Pancreas (tissue), 10 donors: ENCODE measurements around the gene UBE3B. TPM values are rescaled to one million over a fixed set of nuclear protein-coding genes. Genes with fewer than 3 reads are reported as not detected.
"Not testable (repeated sequence)": the region's sequence is repeated elsewhere in the genome, so short reads cannot be mapped to it uniquely, and the experiment has no call there.

Experiments used
- ATAC-seq, 4 donors: fragments of 200-7000 bp; cut with Tn5 transposase; one replicate each; pipeline versions ENCODE4 v1.8.0 to v1.9.1; 2020; ENCODE audit warnings: mild to moderate bottlenecking in 4 of 4, moderate library complexity in 4 of 4
- DNase-seq, 6 donors: peaks; one replicate each; pipeline ENCODE4 v3.0.0-alpha.2; 2020
- FAIRE-seq: peaks from 2 replicates; lab custom pipeline; 2012; peaks lifted over from hg19 to GRCh38; lab: Jason Lieb, UNC
- H3K27ac ChIP-seq, 4 donors: fragments of 200-600 bp; sonication (generic); 1 replicate in 3 of 4; 2 replicates in 1 of 4; pipeline versions ENCODE4 v1.5.0 to v1.8.0; 2020
- H3K27me3 ChIP-seq, 4 donors: fragments of 200-600 bp; one replicate each; pipeline ENCODE4 v1.8.0; 2021
- H3K36me3 ChIP-seq, 3 donors: fragments of 200-600 bp; sonication (generic) in 1 of 3; one replicate each; pipeline versions ENCODE4 v1.5.0 to v1.8.0; 2020 to 2021
- H3K4me1 ChIP-seq, 3 donors: fragments of 200-600 bp; one replicate each; pipeline ENCODE4 v1.8.0; 2021
- H3K4me3 ChIP-seq, 4 donors: fragments of 200-600 bp; sonication (generic) in 2 of 4; one replicate each; pipeline versions ENCODE4 v1.5.0 to v1.8.0; 2020 to 2021
- H3K9me3 ChIP-seq, 4 donors: fragments of 200-600 bp; one replicate each; pipeline ENCODE4 v1.8.0; 2021
- CTCF ChIP-seq, 4 donors: fragments of 200-600 bp; sonication (generic) in 3 of 4; IDR thresholded peaks; one replicate each; pipeline versions ENCODE4 v1.5.0 to v1.8.0; 2021; ENCODE audit warnings: antibody characterized with exemption in 4 of 4
- WGBS, 2 donors: extraction: QIAGEN DNeasy Blood & Tissue Kit; methylation state at CpG; one replicate each; pipeline ENCODE4 v1.1.7; 2013; 5-methylcytosine and 5-hydroxymethylcytosine counted together
- intact Hi-C, 3 donors: fragments of 100-400 bp; cut with DNase I; formaldehyde crosslinking; loops; one replicate each; pipeline versions ENCODE4 v1.11.1 to v1.14.2; 2022
- polyA plus RNA-seq, 2 donors: library from polyadenylated mRNA; stranded (reverse); fragments of 200-250 nt; gene quantifications; one replicate each; pipeline ENCODE4 v1.2.3, GENCODE V29; 2013
- total RNA-seq, 6 donors: library from RNA; stranded (reverse); fragmentation: NEBNext Ultra II Directional in 4 of 6; extraction: Animal tissue kit (Norgen Biotek cat#: 25700) in 4 of 6; gene quantifications; one replicate each; pipeline versions ENCODE4 v1.2.1 to v1.2.4, GENCODE V29; 2021 to 2023
- donor health status: healthy with polysubstance abuse.
- donor health status: DM: no; HTN: no; CAD: no; lungs with moderate emphysema.
- donor health status: DM: no; HTN: no; CAD: no.
- donor health status: control.
- donor health status: control.
- donor health status: Bipolar disorder and iron deficiency.
- donor health status: DM: yes; HTN: yes; CAD: no.
- donor health status: DM: no; HTN: no; CAD: no.
- donor health status: DM: no; HTN: no; CAD: no.
- donor health status: DM: yes; HTN: yes; CAD: no.

UBE3B gene
- total RNA-seq (10 to 100 TPM; 10.9 to 25.6 (median 15.1) TPM), polyA plus RNA-seq (10 to 100 TPM in 1 of 2 donors, 1 to 10 TPM in 1; 9.8 to 12.6 TPM)

GRCh38 chr12:109477185-109477962, at the start of gene UBE3B, which contains the start of gene KCTD10:
Gene UBE3B, plus strand, starts transcription at chr12:109477634. Its CDS starts 5,918 bp downstream, at chr12:109483552.
Gene KCTD10, minus strand, starts transcription at chr12:109477300. Its CDS starts 38 bp downstream, at chr12:109477262.
- Histone ChIP-seq H3K36me3 (peaks cover 0 to 5% (median 0%) of the 10 kb centered on the region in 3 donors), H3K4me1 (peaks cover 0 to 16% (median 7%) of the 10 kb centered on the region in 3 donors), H3K27ac (peak within 1 kb of the TSS; percentile 87 to 95 (median 92)), H3K4me3 (peak within 1 kb of the TSS; percentile 78 to 100 (median 88)), H3K9me3 (no peaks in the 10 kb centered on the region), H3K27me3 (no peaks in the 10 kb centered on the region)
- TF ChIP-seq CTCF (IDR thresholded peaks at IDR 0.05), result no peak
- 0 to 1% methylated on average over 54 of the region's 54 CpGs for WGBS, 2 donors
- DNase-seq (peak; percentile 80 to 94 (median 85)), FAIRE-seq (no peak), ATAC-seq (peak; percentile 99)
- intact Hi-C loops, result no loop called here

GRCh38 chr12:109428037-109428629, 49.3 kb upstream of the UBE3B start:
- peak; percentile 94 to 98 (median 96) for TF ChIP-seq CTCF (IDR thresholded peaks at IDR 0.05)
- intact Hi-C loops, result no loop called here
- peak; percentile 88 to 97 (median 94) for ATAC-seq
- Histone ChIP-seq H3K4me1 (no peaks in the 10 kb centered on the region), H3K4me3 (no peak overlapping the region), H3K9me3 (no peaks in the 10 kb centered on the region), H3K27ac (no peak overlapping the region), H3K36me3 (no peaks in the 10 kb centered on the region), H3K27me3 (no peaks in the 10 kb centered on the region)
- peak; percentile 54 to 91 (median 80) for DNase-seq
- no peak for FAIRE-seq
- 19 to 22% methylated on average over 8 of the region's 8 CpGs for WGBS, 2 donors

- 87% methylated on average over 3 of the region's 3 CpGs for WGBS, 2 donors
These were observed 48.6 kb upstream of the UBE3B start for GRCh38 chr12:109428804-109429203.

GRCh38 chr12:109430244-109430643, 47.2 kb upstream of the UBE3B start:
- intact Hi-C loops, result loop anchor here in 1 of 3 donors (10.0 kb wide), 1 partner anchor 345 kb away; no protein-coding TSS in a partner anchor
- no peaks in the 10 kb centered on the region for H3K36me3 ChIP-seq
- no peak for TF ChIP-seq CTCF (IDR thresholded peaks at IDR 0.05)
- H3K4me1 ChIP-seq, result no peaks in the 10 kb centered on the region
- FAIRE-seq (no peak), DNase-seq (no peak), ATAC-seq (no peak)
- no peak overlapping the region for H3K4me3 ChIP-seq
- no peak overlapping the region for H3K27ac ChIP-seq
- H3K9me3 ChIP-seq, result no peaks in the 10 kb centered on the region
- H3K27me3 ChIP-seq, result no peaks in the 10 kb centered on the region
- WGBS, 2 donors, result 78 to 85% methylated on average over 6 of the region's 6 CpGs

More at GRCh38 chr12:109428804-109429203, 48.6 kb upstream of the UBE3B start:
- H3K36me3 ChIP-seq, ATAC-seq, DNase-seq, H3K4me1 ChIP-seq, intact Hi-C loops, H3K27me3 ChIP-seq, H3K4me3 ChIP-seq, FAIRE-seq, H3K27ac ChIP-seq, H3K9me3 ChIP-seq: not testable (repeated sequence)

- no peak for FAIRE-seq
- intact Hi-C loops, result loop anchor here in 1 of 3 donors (10.0 kb wide), 1 partner anchor 342 kb away; no protein-coding TSS in a partner anchor
- H3K9me3 ChIP-seq, result no peaks in the 10 kb centered on the region
- H3K36me3 ChIP-seq, result no peaks in the 10 kb centered on the region
- no peak overlapping the region for H3K4me3 ChIP-seq
- no peak for TF ChIP-seq CTCF (IDR thresholded peaks at IDR 0.05)
- H3K4me1 ChIP-seq, result no peaks in the 10 kb centered on the region
- ATAC-seq, result no peak
- 33 to 42% methylated on average over 6 of the region's 6 CpGs for WGBS, 2 donors
- H3K27ac ChIP-seq, result no peak overlapping the region
- H3K27me3 ChIP-seq, result no peaks in the 10 kb centered on the region
- DNase-seq, result no peak
These were observed 45.0 kb upstream of the UBE3B start for GRCh38 chr12:109432431-109432830.
